ENCODE results near the gene DNAJC24.

- TF ChIP-seq EP300 (IDR thresholded peaks at IDR 0.05) (no peak), POLR2A (IDR thresholded peaks at IDR 0.05) (no peak)
Observed at GRCh38 chr11:31328697-31329096, 41.0 kb upstream of the DNAJC24 start.
